K562 (cell line): ENCODE results near the gene ROMO1. TPM values are rescaled to one million over a fixed set of nuclear protein-coding genes. Genes with fewer than 3 reads are reported as not detected.

Experiments used
- ATAC-seq: fragments of 200-7000 bp; cut with Tn5 transposase; 3 replicates; pipeline ENCODE4 v1.9.1; 2020; ENCODE audit warnings: moderate library complexity
- BruUV-seq: library from RNA; stranded (reverse); fragments of 400-500 nt; replicated peaks from 2 replicates; lab custom pipeline; 2021; lab: Mats Ljungman, UMichigan
- CTCF ChIA-PET: fragments of 300-600 bp; formaldehyde crosslinking; extraction: SDS; loops from one replicate; lab custom pipeline; 2021; ENCODE audit warnings: low intra/inter-chr PET ratio; lab: Yijun Ruan, JAX
- POLR2A ChIA-PET: fragments of 300-600, 350-650 bp; sonication (Branson Sonifier 250); formaldehyde crosslinking; extraction: SDS; loops from one replicate; lab custom pipeline; 2021; ENCODE audit warnings: antibody characterized with exemption, inconsistent platforms; lab: Yijun Ruan, JAX
- DNase-seq, 4 experiments: peaks; one replicate each; pipeline versions ENCODE4 v3.0.0 to v3.0.0-alpha.2; 2011 to 2018; ENCODE audit warnings: low spot score in 3 of 4, mixed read lengths in 3 of 4; ENCODE audit errors: extremely low read depth in 1 of 4
- FAIRE-seq: peaks from 2 replicates; lab custom pipeline; 2011; peaks lifted over from hg19 to GRCh38; lab: Jason Lieb, UNC
- H2AFZ ChIP-seq: 2 replicates; pipeline ENCODE4 v1.6.0; 2011; ENCODE audit warnings: low read depth, low read length, control low read depth, inconsistent platforms
- H3K27ac ChIP-seq: fragments of 200-600 bp; 3 replicates; pipeline ENCODE4 v1.8.0; 2011; ENCODE audit warnings: low read depth, mild to moderate bottlenecking, control low read depth, inconsistent platforms, low read length, moderate library complexity, mixed read lengths; ENCODE audit errors: extremely low read depth
- H3K27me3 ChIP-seq, 2 experiments: fragments of 300-600 bp in 1 of 2; 2 replicates in 1 of 2; 3 replicates in 1 of 2; pipeline versions ENCODE4 v1.6.0 to v1.8.0; 2011; ENCODE audit warnings: inconsistent platforms in 2 of 2, low read length in 2 of 2, mild to moderate bottlenecking in 1 of 2, mixed read lengths in 1 of 2, moderate library complexity in 1 of 2; ENCODE audit not compliant: control insufficient read depth in 2 of 2, insufficient read depth in 2 of 2
- H3K36me3 ChIP-seq: fragments of 300-600 bp; 3 replicates; pipeline ENCODE4 v1.8.0; 2011; ENCODE audit warnings: mild to moderate bottlenecking, low read length, inconsistent platforms; ENCODE audit not compliant: control insufficient read depth, insufficient read depth
- H3K4me1 ChIP-seq, 2 experiments: fragments of 200-600 bp in 1 of 2; replicated peaks in 1 of 2; 2 replicates in 1 of 2; 3 replicates in 1 of 2; pipeline versions ENCODE4 v1.5.1 to v1.8.0; 2011; ENCODE audit warnings: inconsistent platforms in 2 of 2, low read length in 2 of 2, mild to moderate bottlenecking in 1 of 2, mixed read lengths in 1 of 2, moderate library complexity in 1 of 2; ENCODE audit not compliant: control insufficient read depth in 2 of 2, insufficient read depth in 2 of 2
- H3K4me2 ChIP-seq: 2 replicates; pipeline ENCODE4 v1.6.1; 2011; ENCODE audit warnings: low read length, control low read depth, inconsistent platforms, mixed read lengths; ENCODE audit not compliant: insufficient read depth
- H3K4me3 ChIP-seq: fragments of 200-600 bp; sonication (generic), shearing (Covaris generic); 2 replicates; pipeline ENCODE4 v1.5.1; 2016; ENCODE audit warnings: control low read depth, inconsistent platforms
- H3K79me2 ChIP-seq: fragments of 200-600 bp; 3 replicates; pipeline ENCODE4 v1.8.0; 2011; ENCODE audit warnings: low read length, inconsistent platforms; ENCODE audit not compliant: control insufficient read depth, insufficient read depth
- H3K9ac ChIP-seq, 2 experiments: 2 replicates each; pipeline versions ENCODE4 v1.6.0 to v1.6.1; 2011; ENCODE audit warnings: low read depth in 2 of 2, low read length in 2 of 2, control low read depth in 1 of 2, inconsistent platforms in 1 of 2, mild to moderate bottlenecking in 1 of 2, mixed read lengths in 1 of 2; ENCODE audit not compliant: insufficient read depth in 1 of 2
- H3K9me1 ChIP-seq: one replicate; pipeline ENCODE4 v1.6.0; 2011; ENCODE audit warnings: inconsistent platforms, mild to moderate bottlenecking, low read length, moderate library complexity; ENCODE audit not compliant: control insufficient read depth, insufficient read depth
- H3K9me3 ChIP-seq: replicated peaks from 2 replicates; pipeline ENCODE4 v1.5.1; 2011; ENCODE audit warnings: low read depth, low read length, inconsistent platforms; ENCODE audit not compliant: control insufficient read depth, insufficient read depth
- H4K20me1 ChIP-seq: replicated peaks from 2 replicates; pipeline ENCODE4 v1.6.1; 2011; ENCODE audit warnings: low read length, inconsistent platforms, mixed read lengths; ENCODE audit not compliant: control insufficient read depth, insufficient read depth
- CEBPZ ChIP-seq: fragments of 150-350 bp; IDR thresholded peaks from 2 replicates; pipeline ENCODE4 v1.6.1; 2014; ENCODE audit warnings: low read depth, mild to moderate bottlenecking, low read length, borderline replicate concordance
- E4F1 ChIP-seq: fragments of 250-450 bp; sonication (Bioruptor Pico); IDR thresholded peaks from 2 replicates; pipeline ENCODE4 v1.5.0; 2021; ENCODE audit warnings: mild to moderate bottlenecking, borderline replicate concordance
- EWSR1 ChIP-seq: fragments of 450-650 bp; IDR thresholded peaks from 2 replicates; pipeline ENCODE4 v1.6.1; 2018; ENCODE audit warnings: borderline replicate concordance, mild to moderate bottlenecking, low read depth, moderate library complexity; ENCODE audit not compliant: partially characterized antibody
- GATAD2B ChIP-seq: fragments of 450-650 bp; IDR thresholded peaks from 2 replicates; pipeline ENCODE4 v1.6.1; 2017; ENCODE audit warnings: mild to moderate bottlenecking, borderline replicate concordance
- GTF2A2 ChIP-seq: IDR thresholded peaks from 2 replicates; pipeline ENCODE4 v1.6.1; 2016; ENCODE audit warnings: mild to moderate bottlenecking, missing genetic modification characterization, missing compliant biosample characterization
- JUNB ChIP-seq: fragments of 450-650 bp; formaldehyde crosslinking; conservative IDR thresholded peaks from 2 replicates; pipeline ENCODE4 v1.4.0; 2020; ENCODE audit warnings: mild to moderate bottlenecking
- NKRF ChIP-seq: fragments of 450-650 bp; IDR thresholded peaks from 2 replicates; pipeline ENCODE4 v1.6.1; 2016; ENCODE audit warnings: borderline replicate concordance
- POLR2A ChIP-seq: fragments of 450-650 bp; conservative IDR thresholded peaks from 2 replicates; pipeline ENCODE4 v1.6.1; 2016
- POLR2AphosphoS5 ChIP-seq: IDR thresholded peaks from 2 replicates; pipeline ENCODE4 v1.6.1; 2011; ENCODE audit warnings: mild to moderate bottlenecking, low read depth, low read length, moderate library complexity; ENCODE audit not compliant: control insufficient read depth, insufficient read depth
- SPI1 ChIP-seq: IDR thresholded peaks from 2 replicates; pipeline ENCODE4 v1.6.1; 2011; ENCODE audit warnings: low read depth, low read length, control low read depth, borderline replicate concordance
- TAF9B ChIP-seq: fragments of 450-650 bp; IDR thresholded peaks from 2 replicates; pipeline ENCODE4 v1.6.1; 2018; ENCODE audit warnings: mild to moderate bottlenecking; ENCODE audit not compliant: partially characterized antibody
- ZNF121 ChIP-seq: sonication (generic); formaldehyde crosslinking; conservative IDR thresholded peaks from 2 replicates; pipeline ENCODE4 v1.8.0; 2022; ENCODE audit warnings: missing genetic modification reagents
- ZNF408 ChIP-seq: fragments of 250-450 bp; sonication (Bioruptor Pico); IDR thresholded peaks from 2 replicates; pipeline ENCODE4 v1.4.0; 2020; ENCODE audit warnings: low read depth, mild to moderate bottlenecking, moderate library complexity
- ZNF583 ChIP-seq: fragments of 250-450 bp; sonication (Bioruptor Pico); IDR thresholded peaks from 2 replicates; pipeline ENCODE4 v1.4.0; 2020
- WGBS: fragments of 100-300 bp; shearing (Covaris generic); methylation state at CpG from one replicate; pipeline ENCODE4 v1.1.6; 2016; ENCODE audit warnings: low coverage, mixed read lengths; ENCODE audit not compliant: insufficient coverage; ENCODE audit errors: missing lambda C conversion rate; 5-methylcytosine and 5-hydroxymethylcytosine counted together
- in situ Hi-C: fragments of 300-500 bp; cut with MboI; formaldehyde crosslinking; loops from 4 replicates; pipeline ENCODE4 v1.15.0; 2018; ENCODE audit warnings: inconsistent platforms, mixed read lengths
- intact Hi-C: fragments of 100-400 bp; cut with micrococcal nuclease; formaldehyde crosslinking; loops from 2 replicates; pipeline ENCODE4 v1.14.2; 2022
- polyA plus RNA-seq, 8 experiments: library from polyadenylated mRNA; depleted of rRNA in 4 of 8; stranded (reverse) in 5 of 8; unstranded in 3 of 8; fragments of >200 nt; fragmentation: Nextera tagmentation in 2 of 8; fragmentation: Illumina TruSeq in 1 of 8; extraction: Ambion mirVana in 2 of 8; extraction: Trizol in 1 of 8; gene quantifications; 2 replicates each; pipeline versions ENCODE4 v1.2.1 to v1.2.3, GENCODE V29; 2011 to 2014; ENCODE audit warnings: inconsistent platforms in 1 of 8, missing spikeins in 1 of 8
- total RNA-seq, 7 experiments: library from RNA; depleted of rRNA in 6 of 7; stranded (reverse); fragments of >200 nt in 6 of 7; fragmentation: Illumina TruSeq in 2 of 7; extraction: Trizol in 2 of 7; gene quantifications; 2 replicates each; pipeline versions ENCODE4 v1.2.1 to v1.2.3, GENCODE V29; 2011 to 2021; ENCODE audit warnings: low replicate concordance in 1 of 7

The ROMO1 gene
- total and polyA plus RNA-seq, 9 of the 15 experiments (the other 6 are each of a cell fraction or from before 2014, with no cell fraction given): 31.8 to 741 (median 226) TPM

GRCh38 chr20:35721219-35721618 lies 22.0 kb downstream of the ROMO1 start (continued):
- no peak for TF ChIP-seq CEBPZ

GRCh38 chr20:35721621-35722020 lies 22.4 kb downstream of the ROMO1 start:
- POLR2A ChIA-PET: interaction anchor here (0.6 to 7.2 kb wide), 8 partner anchors 8 to 845 kb away, joined by 3 to 102 read pairs (median 4); partner anchors contain the start of genes NFS1, RBM39 and ROMO1
- no peak for ATAC-seq
- in situ Hi-C loops: no loop called here
- H2AFZ ChIP-seq: no peak overlapping the region
- no TSS peak for BruUV-seq
- H4K20me1 ChIP-seq: peaks cover 24% of the 10 kb centered on the region
- H3K4me1 ChIP-seq: no peaks in the 10 kb centered on the region
- no peak overlapping the region for H3K9ac ChIP-seq
- H3K9me3 ChIP-seq: no peaks in the 10 kb centered on the region
- CTCF ChIA-PET: no interaction called here
- H3K4me2 ChIP-seq: no peak overlapping the region
- WGBS: 77% methylated on average over 3 of the region's 3 CpGs
- no peak overlapping the region for H3K4me3 ChIP-seq
- H3K9me1 ChIP-seq: no peaks in the 10 kb centered on the region
- FAIRE-seq: no peak
- DNase-seq: no peak
- peaks cover 79% of the 10 kb centered on the region for H3K79me2 ChIP-seq
- intact Hi-C loops: no loop called here
- no peaks in the 10 kb centered on the region for H3K27me3 ChIP-seq
- peaks cover 98% of the 10 kb centered on the region for H3K36me3 ChIP-seq
- H3K27ac ChIP-seq: no peak overlapping the region
- TF ChIP-seq GATAD2B: no peak
- TF ChIP-seq POLR2A: 0 out of 2 replicates have a peak, but pooled peaks have one; percentile 24
- no peak for TF ChIP-seq ZNF121
- peak; percentile 45; the same call in 1 of the 2 replicates for TF ChIP-seq SPI1
- TF ChIP-seq ZNF583 (CRISPR knock-in tag): no peak
- TF ChIP-seq POLR2AphosphoS5: no peak
- TF ChIP-seq ZNF408: no peak
- TF ChIP-seq E4F1: no peak
- TF ChIP-seq JUNB (CRISPR knock-in tag): no peak
- no peak for TF ChIP-seq EWSR1
- no peak for TF ChIP-seq NKRF
- no peak for TF ChIP-seq TAF9B
- TF ChIP-seq GTF2A2 (tag): no peak
